GM12872 (cell line): ENCODE data around the gene OR4D2.

Experiments used
- TF ChIP-seq, protein P1 (sequence below): IDR thresholded peaks from 3 replicates; pipeline ENCODE4 v1.5.1; 2011; ENCODE audit warnings: low read depth, mild to moderate bottlenecking, low read length, moderate library complexity; ENCODE audit not compliant: insufficient read depth

Gene OR4D2

DNA sequence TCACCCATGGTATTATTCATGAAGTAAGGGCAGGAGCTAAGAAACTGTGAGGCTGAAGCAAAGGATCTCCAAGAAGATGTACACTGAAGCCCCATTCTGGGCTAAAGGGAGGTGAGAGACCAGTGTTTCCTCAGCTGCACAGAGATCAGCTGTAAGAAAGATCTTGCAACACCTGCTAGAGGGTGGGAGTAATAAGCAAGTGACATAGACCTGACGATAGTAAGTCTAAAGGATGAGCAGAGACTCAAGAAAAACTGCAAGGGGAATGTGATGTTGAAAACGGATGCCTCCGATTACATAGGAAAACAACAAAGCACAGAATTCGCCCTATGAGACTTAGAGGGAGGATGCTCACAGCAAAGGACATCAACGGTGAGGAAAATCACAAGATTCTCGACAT lies at the start of gene OR4D2:
TSS of gene OR4D2 (plus strand) at position 301 of the 400 bp plus-strand sequence. CDS start 2,674 bp downstream, outside the sequence.
- TF ChIP-seq, protein P1, sequence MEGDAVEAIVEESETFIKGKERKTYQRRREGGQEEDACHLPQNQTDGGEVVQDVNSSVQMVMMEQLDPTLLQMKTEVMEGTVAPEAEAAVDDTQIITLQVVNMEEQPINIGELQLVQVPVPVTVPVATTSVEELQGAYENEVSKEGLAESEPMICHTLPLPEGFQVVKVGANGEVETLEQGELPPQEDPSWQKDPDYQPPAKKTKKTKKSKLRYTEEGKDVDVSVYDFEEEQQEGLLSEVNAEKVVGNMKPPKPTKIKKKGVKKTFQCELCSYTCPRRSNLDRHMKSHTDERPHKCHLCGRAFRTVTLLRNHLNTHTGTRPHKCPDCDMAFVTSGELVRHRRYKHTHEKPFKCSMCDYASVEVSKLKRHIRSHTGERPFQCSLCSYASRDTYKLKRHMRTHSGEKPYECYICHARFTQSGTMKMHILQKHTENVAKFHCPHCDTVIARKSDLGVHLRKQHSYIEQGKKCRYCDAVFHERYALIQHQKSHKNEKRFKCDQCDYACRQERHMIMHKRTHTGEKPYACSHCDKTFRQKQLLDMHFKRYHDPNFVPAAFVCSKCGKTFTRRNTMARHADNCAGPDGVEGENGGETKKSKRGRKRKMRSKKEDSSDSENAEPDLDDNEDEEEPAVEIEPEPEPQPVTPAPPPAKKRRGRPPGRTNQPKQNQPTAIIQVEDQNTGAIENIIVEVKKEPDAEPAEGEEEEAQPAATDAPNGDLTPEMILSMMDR = no peak

DNA sequence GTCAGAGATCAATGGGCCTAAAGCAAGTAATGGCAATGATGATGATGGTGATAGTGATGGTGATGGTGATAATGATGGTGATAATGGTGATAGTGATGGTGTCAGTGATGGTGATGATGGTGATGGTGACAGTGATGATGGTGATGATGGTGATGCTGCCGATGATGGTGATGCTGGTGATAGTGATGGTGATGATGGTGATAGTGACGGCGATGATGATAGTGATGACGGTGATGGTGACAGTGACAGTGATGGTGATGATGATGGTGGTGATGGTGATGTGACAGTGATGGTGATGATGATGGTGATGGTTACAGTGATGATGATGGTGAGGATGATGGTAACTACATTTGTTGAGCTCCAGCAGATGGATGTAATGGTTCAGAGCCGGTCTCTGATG lies 49.4 kb upstream of the OR4D2 start:
- TF ChIP-seq, protein P1 = no peak

DNA sequence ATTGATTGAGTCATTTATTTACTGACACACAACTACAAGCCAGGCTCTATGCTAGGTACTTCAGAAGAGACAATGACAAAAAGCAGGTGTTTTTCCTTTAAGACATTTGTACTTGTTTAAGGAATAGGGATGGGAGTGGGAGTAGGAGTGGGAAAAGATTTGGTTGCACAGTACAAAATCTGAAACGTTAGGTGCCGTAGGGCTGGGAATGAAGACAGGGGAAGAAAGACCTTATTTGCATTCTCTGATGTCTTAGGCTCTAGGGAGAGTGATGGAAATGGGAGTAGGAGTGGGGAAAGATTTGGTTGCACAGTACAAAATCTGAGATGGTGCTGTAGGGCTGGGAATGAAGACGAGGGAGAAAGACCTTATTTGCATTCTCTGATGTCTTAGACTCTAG lies 47.3 kb upstream of the OR4D2 start:
- TF ChIP-seq, protein P1 = no peak

DNA sequence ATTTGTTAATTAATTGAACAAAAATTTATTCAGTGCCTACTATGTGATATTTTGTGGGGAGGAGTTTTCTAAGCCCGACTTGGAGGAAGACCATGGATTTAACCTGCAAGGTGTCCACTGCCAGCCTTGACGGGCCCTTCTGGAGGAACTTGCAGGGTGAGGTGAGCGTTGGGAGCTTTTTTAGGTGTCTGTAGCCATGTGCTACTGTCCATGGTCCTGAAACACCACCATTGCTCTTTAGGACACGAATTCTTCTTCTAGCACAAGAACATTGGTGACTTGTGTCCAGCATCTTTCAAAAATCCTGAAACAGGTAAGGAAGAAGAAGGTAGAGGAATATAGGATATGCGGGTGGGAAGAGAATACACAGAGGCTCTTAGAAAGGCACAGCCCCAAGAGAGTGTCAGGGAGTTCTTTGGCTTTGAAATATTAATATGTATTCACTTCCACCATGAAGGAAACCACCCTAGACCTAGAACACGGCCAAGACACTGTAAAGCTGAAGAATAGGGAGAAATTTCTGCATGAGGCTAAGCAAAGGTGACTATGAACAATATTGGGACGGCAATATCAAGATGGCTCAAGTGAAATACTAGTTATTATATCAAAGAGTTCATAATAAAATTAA lies 46.5 kb upstream of the OR4D2 start:
- TF ChIP-seq, protein P1 = no peak

DNA sequence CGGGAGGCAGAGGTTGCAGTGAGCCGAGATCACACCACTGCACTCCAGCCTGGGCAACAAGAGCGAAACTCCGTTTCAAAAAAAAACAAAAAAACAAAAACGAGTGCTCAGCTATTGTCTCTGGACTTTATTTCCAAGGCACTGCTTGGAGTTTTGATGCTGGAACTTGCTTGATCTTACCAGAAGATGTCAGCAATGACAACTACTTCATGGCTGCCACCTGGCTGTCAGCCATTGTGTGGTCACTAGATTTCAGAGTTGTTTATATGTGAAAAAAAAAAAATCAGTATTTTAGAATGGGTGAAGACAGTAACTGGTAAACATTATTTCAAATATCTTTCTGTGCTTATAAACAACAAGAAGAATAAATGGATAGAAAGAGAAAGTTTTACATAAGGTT lies 44.9 kb upstream of the OR4D2 start:
- TF ChIP-seq, protein P1 = peak; percentile 31; the same call in 1 of the 3 replicates

DNA sequence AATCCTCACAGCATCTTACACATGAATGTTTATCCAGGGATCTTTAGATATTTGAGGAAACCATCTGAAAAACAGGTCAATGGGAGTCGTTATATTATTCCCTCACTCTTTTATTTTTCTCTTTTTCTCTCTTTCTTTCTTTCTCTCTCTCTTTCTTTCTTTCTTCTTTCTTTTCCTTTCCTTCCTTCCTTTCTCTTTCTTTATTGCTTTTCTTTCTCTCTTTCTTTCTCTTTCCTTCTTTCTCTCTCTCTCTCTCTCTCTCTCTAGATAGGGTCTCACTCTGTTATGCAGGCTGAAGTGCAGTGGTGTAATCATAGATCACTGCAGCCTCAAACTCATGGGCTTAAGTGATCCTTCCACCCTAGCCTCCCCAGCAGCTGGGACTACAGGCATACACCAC lies 38.9 kb upstream of the OR4D2 start:
- TF ChIP-seq, protein P1 = no peak

DNA sequence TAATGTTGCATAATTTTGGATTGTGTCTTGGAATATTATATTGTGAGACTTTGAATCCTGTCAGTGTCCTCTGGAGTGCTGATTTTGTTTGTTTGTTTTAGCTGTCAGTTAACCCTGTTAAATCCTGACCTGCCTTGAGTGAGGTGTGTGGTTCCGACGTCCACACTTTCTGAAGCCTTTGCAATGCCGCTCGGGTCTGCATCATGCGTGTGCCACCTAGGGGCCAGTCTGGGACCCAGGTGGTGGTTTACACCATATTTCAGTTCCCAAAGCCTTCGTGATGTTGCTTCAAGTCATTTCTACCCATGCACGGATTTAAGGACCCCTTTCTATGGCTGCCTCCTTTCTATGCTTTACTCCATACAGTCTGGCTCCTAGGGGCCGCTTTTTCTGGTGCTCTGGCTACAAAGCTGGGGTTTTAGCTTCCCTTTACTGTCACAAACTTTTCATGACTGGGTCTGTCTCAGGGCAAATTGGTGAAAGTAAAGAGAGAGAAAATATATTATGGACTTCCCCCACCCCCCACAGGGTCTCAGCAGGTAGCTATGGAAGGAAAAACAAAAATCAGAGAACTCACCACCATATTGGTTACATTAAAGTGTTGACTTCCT lies 30.0 kb upstream of the OR4D2 start:
- TF ChIP-seq, protein P1 = peak; percentile 29; the same call in 1 of the 3 replicates
